ENCODE measurements around the gene PPEF2. TPM values are rescaled to one million over a fixed set of nuclear protein-coding genes. Genes with fewer than 3 reads are reported as not detected.

The PPEF2 gene
- total RNA-seq, 4 donors from 2014 or later, result not detected

DNA sequence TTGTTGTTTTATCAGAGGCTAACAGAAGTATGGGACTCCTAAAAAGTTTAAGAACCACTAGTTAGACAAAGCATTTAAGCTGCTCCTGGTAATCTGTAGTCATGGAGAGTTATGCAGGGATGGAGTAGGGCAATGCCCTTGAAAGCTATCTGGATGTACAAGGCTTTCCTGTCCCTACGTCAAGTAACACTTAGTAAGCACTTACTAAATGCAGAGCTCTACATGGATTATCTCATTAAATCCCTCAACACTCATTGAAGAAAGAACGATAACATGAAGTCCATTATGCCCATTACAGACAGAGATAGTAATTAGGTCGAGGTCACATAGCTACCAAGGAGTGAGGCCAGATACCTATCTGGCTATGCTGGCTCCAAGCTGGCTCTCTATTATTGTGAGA lies 33.2 kb downstream of the PPEF2 start:
- Histone ChIP-seq H3K4me3 (replicated peaks in 1 of 3) (no peak overlapping the region), H3K27ac (no peak overlapping the region), H3K36me3 (no peaks in the 10 kb centered on the region), H3K9me3 (no peaks in the 10 kb centered on the region), H3K27me3 (no peaks in the 10 kb centered on the region), H3K4me1 (no peaks in the 10 kb centered on the region)
- no peak for DNase-seq
- intact Hi-C loops (cut with DNase I), result no loop called here
- 56 to 60% methylated on average over 3 of the region's 3 CpGs for WGBS, 2 donors
- TF ChIP-seq CTCF (IDR thresholded peaks at IDR 0.05), result no peak
- TF ChIP-seq POLR2A (IDR thresholded peaks at IDR 0.05), result no peak

GRCh38 chr4:75867130-75867529 lies 35.1 kb downstream of the PPEF2 start:
- Histone ChIP-seq H3K36me3 (no peaks in the 10 kb centered on the region), H3K27me3 (no peaks in the 10 kb centered on the region), H3K4me1 (no peaks in the 10 kb centered on the region), H3K9me3 (no peaks in the 10 kb centered on the region), H3K27ac (no peak overlapping the region), H3K4me3 (replicated peaks in 1 of 3) (no peak overlapping the region)
- TF ChIP-seq POLR2A (IDR thresholded peaks at IDR 0.05) (no peak), CTCF (IDR thresholded peaks at IDR 0.05) (no peak)
- 65 to 70% methylated on average over 3 of the region's 3 CpGs for WGBS, 2 donors
- intact Hi-C loops (cut with DNase I), result no loop called here
- DNase-seq, result no peak

GRCh38 chr4:75860606-75861005 lies 41.6 kb downstream of the PPEF2 start:
- no peaks in the 10 kb centered on the region for H3K27me3 ChIP-seq
- H3K36me3 ChIP-seq, result no peaks in the 10 kb centered on the region
- no peak overlapping the region for H3K4me3 ChIP-seq (replicated peaks in 1 of 3)
- no peak for TF ChIP-seq CTCF (IDR thresholded peaks at IDR 0.05)
- TF ChIP-seq POLR2A (IDR thresholded peaks at IDR 0.05), result no peak
- H3K27ac ChIP-seq, result no peak overlapping the region
- no peak for DNase-seq
- no peaks in the 10 kb centered on the region for H3K9me3 ChIP-seq
- 93 to 96% methylated on average over 5 of the region's 5 CpGs for WGBS, 2 donors
- intact Hi-C loops (cut with DNase I), result no loop called here
- no peaks in the 10 kb centered on the region for H3K4me1 ChIP-seq

DNA sequence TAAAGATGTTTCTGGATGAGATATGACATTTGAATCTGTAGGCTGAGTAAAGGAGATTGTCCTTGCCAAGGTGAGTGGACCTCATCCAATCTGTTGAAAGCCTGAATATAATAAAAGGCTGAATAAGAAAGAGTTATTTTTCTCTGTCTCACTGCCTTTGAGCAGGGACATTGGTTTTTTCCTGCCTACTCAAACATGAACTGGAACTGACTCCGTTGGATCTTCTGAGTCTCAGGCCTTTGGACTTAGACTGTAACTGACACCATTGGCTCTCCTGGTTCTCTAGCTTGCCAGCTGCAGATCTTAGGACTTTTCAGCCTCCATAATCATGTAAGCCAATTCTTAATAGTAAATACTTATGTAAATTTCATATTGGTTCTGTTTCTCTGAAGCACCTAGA lies 43.5 kb downstream of the PPEF2 start:
- Histone ChIP-seq H3K9me3 (no peaks in the 10 kb centered on the region), H3K36me3 (no peaks in the 10 kb centered on the region), H3K4me1 (no peaks in the 10 kb centered on the region), H3K27me3 (no peaks in the 10 kb centered on the region), H3K27ac (no peak overlapping the region), H3K4me3 (replicated peaks in 1 of 3) (no peak overlapping the region)
- intact Hi-C loops (cut with DNase I), result no loop called here
- TF ChIP-seq CTCF (IDR thresholded peaks at IDR 0.05), result no peak
- TF ChIP-seq POLR2A (IDR thresholded peaks at IDR 0.05), result no peak
- DNase-seq, result no peak
- 33 to 83% methylated on average over 1 of the region's 1 CpG for WGBS, 2 donors

DNA sequence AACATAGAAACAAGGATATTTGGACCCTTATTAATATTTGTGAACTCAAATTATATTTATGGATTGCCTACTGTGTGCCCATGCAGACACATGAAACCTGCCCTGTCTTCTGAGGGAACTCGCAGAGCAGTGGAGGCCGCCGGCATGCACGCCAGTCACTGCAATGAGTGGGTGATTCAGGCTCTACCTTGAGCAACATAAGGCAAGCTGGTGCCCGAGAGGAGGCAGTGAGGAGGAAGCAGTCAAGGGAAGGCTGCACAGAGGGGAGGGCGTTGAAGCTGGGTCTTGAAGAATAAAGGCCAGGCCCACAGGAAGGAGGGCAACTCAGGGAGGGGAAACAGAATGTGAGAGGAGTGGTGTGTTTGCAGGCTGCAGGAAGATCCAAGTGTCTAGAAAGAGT lies 52.8 kb downstream of the PPEF2 start:
- no peaks in the 10 kb centered on the region for H3K27me3 ChIP-seq
- no peak overlapping the region for H3K27ac ChIP-seq
- no peak for DNase-seq
- WGBS, 2 donors, result 84 to 86% methylated on average over 6 of the region's 6 CpGs
- intact Hi-C loops (cut with DNase I), result no loop called here
- no peak for TF ChIP-seq CTCF (IDR thresholded peaks at IDR 0.05)
- TF ChIP-seq POLR2A (IDR thresholded peaks at IDR 0.05), result no peak
- H3K36me3 ChIP-seq, result no peaks in the 10 kb centered on the region
- peaks cover 18 to 25% of the 10 kb centered on the region in 2 donors for H3K4me1 ChIP-seq
- no peaks in the 10 kb centered on the region for H3K9me3 ChIP-seq
- H3K4me3 ChIP-seq (replicated peaks in 1 of 3), result no peak overlapping the region

Data from thyroid gland (tissue), 4 donors.